Brain pericyte (primary cell): Measurements from ENCODE around the gene MAP3K10.
"Not testable (repeated sequence)": the region's sequence is repeated elsewhere in the genome, so short reads cannot be mapped to it uniquely, and the experiment has no call there.

Experiments
- DNase-seq: peaks from one replicate; pipeline ENCODE4 v3.0.0-alpha.2; 2012; ENCODE audit warnings: low read depth, low spot score

Gene MAP3K10

DNA sequence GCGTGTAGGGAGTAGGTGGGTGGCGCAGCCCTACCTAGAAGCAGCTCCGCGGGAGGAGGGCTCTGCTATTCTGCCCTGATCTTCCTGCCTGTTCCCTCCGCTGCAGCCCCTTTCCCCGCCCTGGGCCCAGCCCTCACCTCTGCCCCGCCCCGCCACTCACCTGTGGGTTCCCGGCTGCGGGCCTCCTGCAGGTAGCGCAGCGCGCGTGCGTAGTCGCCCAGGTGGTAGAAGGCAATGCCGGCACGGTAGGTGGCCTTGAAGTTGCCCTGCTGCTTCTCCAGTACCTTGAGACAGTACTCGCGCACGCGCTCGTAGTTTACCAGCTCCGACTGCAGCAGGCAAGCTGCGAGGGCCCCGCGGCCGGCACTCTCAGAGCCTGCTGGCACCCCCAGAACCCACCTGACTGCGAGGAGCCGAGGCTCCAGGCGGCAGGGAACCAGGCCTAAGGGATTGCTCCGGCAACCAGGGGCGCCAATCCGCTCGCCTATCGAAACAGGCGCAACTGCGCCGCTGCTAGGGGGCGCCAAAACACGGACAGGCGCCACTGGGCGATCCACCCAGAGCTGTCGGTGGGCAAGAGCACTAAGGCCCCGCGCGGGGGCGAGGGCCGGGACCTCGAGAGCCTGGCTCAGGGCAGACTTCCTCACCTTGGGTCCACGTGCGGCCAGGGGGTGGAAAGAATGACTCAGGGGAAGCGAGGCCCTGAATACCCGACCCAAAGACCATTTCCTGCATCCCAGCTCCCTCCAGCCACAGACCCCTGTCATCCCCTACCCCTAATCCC is 26.0 kb downstream of the MAP3K10 start:
- no peak for DNase-seq

DNA sequence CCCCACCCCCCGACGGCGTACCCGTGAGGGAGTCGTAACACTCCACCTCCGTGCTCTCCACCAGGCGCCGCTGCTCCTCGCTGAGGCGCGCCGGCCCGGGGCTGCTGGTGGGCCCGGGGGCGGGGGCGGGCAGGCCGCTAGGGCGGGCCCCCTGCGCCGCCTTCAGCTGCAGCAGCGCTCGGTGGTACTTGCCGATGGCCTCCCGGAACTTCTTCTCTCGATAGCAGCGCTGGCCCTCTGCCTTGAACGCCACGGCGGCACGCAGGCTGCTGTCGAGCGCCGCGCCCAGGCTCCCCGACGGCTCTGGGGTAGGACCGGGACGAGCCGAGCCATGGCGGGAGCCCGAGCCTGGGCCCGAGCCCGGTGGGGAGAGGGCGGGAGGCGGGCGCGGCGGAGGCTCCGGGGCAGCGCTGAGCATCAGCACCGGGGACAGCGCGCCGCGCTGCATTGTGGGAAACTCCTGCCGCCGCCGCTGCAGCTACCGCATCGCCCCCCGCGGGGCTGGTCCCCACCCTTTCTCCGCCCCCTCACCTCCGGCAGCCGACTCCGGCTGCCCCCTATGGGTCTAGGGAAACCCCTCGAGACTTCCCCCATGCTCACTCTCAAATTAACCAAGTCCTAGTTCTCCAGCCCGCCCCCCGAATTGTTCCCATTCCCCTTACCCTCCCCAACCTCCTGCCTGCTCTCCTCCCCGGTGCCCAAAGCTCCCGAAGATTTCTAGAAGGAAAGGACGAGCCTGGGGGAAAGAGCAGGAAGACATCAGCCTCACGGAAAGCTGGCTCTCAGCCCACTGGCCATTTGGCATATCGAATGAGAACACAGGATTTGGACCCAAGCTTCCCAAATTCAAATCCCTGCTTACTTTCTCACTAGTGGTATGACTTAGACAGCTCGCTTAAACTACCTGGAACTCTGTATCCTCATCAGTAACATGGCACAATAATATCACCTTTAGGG is 27.0 kb downstream of the MAP3K10 start, which contains the start of gene TTC9B:
TSS of gene TTC9B (minus strand) at position 451 of the 957 bp plus-strand sequence. CDS start at position 448, 3 bp downstream.
- DNase-seq = no peak

DNA sequence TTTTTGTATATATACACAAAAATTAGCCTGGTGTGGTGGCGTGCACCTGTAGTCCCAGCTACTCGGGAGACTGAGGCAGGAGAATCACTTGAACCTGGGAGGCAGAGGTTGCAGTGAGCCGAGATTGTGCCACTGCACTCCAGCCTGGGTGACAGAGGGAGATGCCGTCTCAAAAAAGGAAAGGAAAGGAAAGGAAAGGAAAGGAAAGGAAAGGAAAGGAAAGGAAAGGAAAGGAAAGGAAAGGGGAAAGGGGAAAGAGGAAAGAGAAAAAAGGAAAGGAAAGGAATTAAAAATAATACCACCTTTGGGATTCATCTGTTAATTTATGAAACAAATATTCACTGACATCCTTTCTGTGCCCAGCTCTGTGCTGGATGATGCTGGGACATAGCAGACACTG is 27.8 kb downstream of the MAP3K10 start:
- not testable (repeated sequence) for DNase-seq

DNA sequence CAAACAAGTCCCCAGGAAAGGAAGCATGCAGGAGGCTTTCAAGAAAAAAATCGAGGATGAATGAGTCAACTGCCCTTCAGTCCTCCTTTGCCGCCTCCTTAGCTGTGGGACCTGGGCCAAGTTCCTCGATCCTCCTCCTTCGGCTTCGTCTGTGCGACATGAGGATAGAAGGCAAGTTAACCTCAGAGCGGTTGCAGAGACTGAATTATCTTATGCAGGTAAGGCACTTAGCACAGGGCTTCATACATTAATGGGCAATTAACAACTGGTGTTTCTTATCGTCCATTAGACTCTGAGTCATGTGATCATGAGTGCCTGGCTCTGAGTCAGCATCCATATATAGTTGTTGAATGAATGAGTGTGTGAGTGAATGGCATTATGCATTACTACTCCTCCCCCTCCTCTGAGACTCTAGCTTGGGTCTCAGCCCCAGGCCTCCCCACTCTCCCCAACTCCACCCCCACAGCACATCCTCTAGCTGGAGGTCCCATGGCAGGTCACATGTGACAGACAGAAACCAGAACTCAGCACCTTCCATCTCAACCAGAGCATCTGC is 28.6 kb downstream of the MAP3K10 start:
- DNase-seq = no peak

DNA sequence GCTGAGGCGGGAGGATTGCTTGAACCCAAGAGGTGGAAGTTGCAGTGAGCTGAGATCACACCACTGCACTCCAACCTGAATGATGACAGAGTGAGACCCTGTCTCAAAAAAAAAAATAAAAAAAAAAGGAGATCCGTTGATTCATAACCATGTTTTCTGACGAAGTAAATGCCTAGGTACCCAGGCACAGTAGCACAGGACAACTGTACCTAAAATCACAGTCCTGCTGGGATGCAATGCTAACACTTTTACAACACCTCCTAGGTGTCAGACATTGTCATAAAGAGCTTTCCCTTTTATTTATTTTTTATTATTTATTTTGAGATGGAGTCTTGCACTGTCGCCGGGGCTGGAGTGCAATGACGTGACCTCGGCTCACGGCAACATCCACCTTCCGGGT is 29.4 kb downstream of the MAP3K10 start:
- DNase-seq = no peak

DNA sequence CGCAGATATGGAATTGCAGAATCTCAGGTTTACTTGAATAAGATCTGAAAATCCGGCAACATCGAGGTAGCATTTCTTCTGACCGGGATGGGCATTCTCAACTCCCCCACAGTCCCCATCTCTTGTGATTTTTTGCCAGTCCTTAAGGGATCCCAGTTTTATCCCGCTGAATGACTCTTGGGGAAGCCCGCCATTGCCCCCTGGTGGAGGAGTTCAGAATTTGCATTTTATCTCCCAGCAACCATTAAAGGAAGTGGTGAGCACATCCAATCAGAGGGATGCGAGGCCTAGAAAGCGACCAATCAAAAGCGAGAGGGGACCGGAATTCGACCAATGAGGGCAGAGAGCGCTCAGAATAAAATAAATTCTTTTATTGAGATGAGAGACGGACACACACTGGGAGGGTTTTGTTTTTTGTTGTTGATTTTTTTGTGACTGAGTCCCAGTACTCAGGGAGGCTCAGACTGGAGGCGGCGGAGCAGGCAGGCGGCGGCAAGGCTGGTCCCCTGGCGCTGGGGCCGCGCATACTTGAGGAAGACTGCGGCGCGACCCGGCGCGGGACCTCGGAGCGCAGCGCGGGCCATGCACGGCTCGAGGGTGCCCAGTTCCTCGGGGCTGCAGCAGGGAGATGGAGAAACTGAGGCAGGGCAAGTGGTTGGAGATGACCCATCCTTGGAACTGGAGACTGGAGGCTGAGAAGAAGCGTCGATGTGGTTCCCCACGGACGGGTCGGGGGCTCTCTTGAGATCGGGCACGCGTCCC is 30.8 kb downstream of the MAP3K10 start:
- peak; percentile 76 for DNase-seq

DNA sequence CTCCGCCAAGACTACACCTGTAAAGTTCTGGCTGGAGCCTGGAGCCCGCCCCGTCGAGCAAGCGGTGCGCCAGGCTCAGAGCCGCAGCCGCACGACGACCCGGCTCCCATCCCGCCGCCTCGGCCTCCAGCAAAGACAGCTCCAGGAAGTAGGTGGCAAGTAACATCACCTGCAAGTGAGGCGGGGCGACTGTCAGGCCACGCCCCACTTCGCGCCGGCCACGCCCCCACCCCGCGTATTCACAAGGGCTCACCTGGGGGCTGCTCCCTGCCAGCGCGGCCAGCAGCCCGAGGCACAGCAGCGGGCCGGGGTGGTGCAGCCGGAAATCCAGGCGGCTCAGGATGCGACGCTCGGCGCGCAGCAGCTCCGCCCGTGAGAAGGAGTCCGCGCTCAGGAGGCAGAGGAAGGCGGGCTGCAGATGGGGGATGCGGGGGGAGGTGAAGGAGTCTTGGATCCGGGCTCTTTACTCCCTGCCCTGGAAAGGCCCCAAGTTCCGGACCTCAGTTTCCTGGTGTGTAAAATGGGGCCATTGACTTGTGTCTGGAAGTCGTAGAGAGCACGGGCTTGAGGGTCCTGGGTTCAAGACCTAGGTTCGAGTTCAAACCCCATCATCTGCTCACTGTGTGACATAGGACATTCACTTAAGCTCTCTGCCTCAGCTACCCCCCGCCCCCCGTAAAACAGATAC is 32.1 kb downstream of the MAP3K10 start:
- DNase-seq = no peak

DNA sequence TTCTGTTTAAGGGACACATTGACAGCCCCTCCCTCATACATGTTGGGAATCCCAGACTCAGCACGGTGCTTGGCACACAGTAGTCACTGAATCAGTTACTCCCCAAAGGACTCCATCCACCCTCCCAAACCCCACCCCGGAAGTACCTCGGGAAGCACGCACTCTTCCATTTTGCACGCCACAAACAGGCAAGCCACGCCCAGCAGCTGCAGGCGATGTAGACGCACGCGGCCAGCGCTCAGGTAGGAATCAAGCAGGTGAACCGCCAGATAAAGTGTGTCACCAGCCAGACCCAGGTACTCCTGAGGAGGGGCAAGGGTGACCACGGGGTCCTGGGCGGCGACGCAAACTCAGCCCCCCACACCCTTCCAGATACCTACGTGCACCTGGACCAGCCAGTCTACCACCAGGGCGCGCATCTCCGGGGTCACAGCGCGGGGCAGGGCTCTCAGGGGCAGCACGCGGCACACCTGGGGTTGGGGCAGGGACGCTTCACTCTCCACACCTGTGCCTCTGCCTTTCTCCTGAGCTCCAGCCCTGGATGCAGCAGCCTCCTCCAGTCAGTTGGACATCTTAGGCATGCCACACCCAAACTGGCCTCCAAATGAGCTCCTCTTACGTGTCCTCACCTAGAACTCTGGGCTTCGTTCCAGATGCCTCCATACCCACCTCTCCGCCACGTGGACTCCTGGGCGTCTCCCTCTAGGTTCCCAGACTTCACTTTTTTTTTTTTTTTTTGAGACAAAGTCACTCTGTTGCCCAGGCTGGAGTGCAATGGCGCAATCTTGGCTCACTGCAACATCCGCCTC is 33.3 kb downstream of the MAP3K10 start:
- no peak for DNase-seq

DNA sequence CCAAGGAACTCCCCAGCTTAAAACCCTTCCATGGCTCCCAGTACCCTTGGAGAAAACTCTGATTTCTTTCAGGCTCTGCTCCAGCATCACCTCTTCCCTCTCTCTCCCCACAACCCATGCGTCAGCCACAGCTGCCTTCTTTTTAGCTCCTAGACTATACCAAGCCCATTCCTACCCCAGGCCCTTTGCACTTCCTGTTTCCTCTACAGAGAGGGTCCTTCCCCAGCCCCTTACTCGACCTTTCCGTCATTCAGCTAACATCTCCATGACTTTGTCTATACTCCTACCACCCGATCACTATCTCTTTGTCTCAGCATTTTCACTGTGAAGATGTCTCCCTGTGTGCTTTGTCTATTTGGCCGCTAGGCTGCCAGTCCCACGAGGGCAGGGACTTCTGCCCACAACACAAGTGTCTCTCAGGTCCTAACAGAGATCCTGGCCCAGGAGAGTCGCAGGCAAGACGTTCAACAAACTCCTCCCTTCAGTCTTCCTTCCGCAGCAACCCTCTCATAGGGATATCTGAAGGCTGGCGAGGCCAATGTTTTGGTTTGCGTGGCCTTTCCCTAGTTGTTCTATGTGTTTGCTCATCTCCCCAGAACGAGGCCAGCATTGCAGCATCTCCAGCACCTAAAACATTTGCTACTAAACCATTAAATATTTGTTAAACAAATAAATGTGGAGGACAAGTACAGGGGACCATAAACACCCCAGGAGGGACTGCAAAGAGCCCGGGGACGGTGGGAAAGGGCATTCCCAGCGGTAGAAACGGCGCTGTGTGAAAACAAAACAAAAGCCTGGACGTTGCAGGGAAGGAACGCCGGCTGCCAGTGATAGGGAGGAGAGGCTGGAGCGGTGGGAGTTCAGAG is 34.4 kb downstream of the MAP3K10 start:
- DNase-seq = peak; percentile 34

DNA sequence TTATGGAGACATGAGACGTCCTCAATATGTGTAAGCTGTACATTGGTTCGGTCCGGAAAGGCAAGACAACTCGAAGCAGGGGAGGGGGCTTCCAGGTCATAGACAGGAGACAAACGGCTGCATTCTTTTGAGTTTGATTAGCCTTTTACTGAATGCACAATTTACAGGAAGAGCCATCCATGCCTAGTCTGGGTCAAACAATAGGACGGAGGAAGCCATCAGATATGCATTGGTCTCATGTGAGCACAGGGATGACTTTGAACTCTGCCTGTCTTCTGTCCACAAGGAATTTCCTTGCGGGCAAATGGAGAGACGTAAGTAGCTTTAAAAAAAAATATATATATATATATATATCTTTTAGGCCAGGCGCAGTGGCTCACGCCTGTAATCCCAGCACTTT is 37.1 kb downstream of the MAP3K10 start:
- DNase-seq = no peak

DNA sequence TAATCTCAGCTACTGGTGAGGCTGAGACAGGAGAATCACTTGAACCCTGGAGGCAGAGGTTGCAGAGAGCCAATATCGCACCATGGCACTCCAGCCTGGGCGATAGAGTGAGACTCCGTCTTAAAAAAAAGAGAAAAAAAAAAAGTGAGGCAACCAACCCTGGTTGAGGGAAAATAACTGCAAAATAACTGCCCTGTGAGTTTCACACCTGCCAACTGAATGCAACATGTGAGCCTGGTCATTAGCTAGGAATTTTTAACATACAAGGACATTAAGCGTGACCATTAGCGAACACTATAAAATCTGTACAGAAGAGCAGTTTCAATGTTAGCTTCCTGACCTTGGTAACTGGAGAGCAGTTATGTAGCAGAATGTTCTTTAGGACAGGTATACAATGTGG is 37.6 kb downstream of the MAP3K10 start:
- no peak for DNase-seq

DNA sequence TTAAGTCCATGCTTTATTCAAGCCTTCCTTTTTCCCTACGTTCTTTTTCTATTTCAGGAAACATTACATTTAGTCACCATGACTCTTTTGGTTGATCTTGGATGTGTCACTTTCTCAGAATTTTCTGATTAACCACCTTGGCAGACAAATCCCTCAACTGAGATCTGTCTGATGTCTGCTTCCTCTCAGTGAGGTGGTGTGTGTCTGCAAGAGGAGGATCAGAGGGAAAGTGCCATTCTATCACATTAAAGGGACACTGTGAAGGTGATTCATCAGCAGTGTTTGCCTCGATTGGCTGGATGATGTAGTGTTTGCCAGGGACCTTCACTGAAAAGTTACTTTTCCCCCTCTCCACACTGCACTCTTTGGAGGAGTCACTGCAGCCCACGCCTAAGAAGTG is 38.3 kb downstream of the MAP3K10 start:
- DNase-seq = no peak

DNA sequence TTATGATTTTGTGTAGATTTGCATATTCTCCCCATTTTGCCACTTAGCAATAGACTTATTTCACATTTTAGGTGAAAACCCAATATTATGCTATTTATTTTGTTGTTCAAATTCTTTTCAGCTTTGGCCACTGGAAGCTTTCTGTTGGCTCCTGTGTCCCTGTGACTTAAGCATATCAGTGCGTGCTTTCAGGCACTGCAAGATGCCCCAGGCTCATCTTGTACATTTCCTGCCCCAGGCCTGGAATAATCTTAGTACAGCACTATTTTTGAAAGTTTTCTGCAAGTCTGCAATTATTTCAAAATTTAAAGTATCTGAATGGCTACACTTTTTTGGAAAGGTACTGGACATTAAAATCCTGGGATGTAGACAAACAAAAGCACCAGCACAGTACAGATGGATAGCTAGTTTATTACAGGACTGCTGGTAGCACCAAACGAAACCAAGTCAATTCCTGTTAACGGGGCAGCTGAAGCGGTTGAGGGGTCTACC is 38.7 kb downstream of the MAP3K10 start:
- no peak for DNase-seq

DNA sequence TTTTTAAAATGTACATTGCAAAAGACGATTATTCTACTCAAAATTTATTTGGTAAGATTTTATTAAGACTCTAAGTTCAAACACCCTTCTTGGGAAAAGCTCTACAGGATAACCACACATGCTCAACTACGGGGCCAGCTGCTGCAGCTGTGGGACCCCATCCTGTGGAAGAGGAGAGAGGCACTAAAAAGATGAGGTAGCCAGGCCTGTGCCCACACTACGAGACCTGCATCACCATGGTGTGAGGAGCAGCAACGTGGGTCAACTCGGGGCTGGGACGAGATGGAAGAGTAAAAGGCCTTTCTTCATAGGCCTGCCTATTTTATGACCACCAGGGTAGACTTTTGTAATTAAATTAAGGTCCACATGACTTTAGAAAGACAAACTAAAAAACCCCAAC is 39.8 kb downstream of the MAP3K10 start:
- DNase-seq = no peak

DNA sequence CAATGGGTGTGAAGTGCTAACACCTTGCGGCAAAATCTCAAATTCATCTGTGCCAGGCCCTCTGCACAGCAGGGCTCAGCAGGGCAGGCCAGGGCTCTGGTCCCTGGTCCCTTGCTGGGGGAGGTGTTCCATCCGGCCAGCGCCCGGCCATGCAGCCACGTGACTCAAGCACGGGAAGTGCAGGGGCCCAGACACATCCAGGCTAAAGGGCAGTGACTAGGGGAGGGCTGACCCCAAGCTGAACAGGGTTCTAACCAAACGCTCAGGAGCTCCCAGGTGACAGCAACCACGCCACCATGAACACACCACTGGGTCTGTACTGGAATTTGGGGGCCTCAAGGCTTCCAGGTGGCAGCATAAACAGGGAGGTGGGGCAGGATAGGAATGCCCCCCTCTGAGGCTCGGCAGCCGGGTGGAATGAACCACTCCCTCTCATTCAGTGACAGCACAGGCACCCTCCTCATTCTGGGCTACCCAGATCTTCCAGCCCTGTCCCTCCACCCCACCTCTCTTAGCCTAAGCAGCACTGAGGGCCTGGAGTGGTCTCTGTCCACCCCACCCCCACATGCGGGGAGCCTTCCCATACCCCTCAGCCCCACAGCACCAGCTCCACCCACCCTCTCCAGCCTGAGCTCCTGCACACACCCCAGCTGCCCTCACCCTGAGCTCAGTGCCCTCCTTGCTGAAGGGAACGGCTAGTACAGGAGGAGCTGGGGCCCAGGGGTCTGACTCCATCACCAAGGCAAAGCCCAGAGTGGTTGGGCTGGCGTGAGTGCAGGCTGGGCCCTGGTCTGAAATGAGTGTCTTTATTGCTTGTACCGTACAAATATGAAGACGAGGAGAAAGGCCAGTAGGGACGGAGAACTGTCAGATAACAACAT is 40.6 kb downstream of the MAP3K10 start:
- DNase-seq = no peak

DNA sequence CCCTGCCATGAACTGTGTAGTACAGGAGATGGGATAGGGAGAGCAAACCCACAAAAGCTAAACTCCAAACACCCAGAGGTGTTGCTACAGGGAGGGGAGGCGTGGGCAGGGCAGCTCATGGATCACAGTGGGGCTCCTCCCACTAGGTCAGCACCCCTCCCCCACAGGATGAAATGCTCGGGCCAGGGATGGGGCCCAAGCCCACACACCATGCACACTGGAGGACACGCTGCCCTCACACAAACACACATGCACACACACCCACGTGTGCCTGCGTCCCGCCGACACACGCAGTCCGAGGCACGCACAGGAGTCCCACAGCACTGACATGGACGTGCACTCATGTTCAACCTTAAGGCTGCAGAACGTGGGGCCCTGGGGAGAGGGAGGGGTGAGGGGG is 41.3 kb downstream of the MAP3K10 start:
- DNase-seq = no peak

DNA sequence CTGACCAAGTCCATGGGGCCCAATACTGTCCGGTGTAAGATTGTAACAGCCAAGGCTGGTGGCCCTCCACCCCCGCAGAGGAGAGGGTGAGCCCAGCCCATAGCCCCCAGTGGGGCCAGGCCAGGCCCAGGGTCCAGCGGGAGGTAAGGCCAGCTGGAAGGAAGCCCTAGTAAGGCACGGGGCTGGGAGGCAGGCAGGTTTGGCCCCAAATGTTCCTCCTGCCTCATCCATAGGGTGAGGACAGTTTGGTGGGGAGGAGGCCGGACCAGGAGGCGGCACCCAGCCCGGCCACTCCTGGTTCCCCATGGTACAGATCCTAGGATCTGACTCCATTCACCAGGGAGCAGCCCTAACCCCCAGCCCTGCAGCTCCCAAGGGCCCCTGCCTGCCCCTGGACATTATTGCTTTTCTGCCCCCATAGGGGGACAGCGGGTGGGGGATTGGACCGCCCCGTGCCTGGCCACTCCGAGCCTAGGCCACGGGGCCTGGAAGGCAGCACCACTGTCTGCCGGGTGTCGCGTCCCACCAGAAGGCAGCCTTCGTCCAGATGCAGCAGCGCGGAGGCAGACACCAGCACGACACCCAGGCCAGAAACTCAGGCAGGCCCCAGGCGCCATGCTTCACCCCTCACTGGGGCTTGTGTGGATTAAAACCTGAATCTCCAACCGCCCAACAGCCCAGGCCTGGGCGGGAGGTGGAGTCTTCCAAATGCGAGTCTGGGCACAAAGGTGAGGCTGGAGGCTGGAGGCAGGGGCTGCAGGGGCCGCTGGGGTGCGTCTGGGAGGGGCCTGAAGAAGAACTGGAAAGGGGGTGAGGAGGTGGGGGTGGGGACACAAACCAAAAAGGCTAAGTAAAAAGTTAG is 42.0 kb downstream of the MAP3K10 start:
- DNase-seq = no peak
